Type B pancreatic cell (in vitro differentiated cells): ENCODE results near the gene SPECC1L. TPM values are rescaled to one million over a fixed set of nuclear protein-coding genes. Genes with fewer than 3 reads are reported as not detected.

Source experiments
- DNase-seq: peaks from one replicate; pipeline ENCODE4 v3.0.0; 2021; ENCODE audit warnings: mixed read lengths; ENCODE audit not compliant: unreplicated experiment; ENCODE audit errors: extremely low spot score
- H3K27ac Mint-ChIP-seq: 2 replicates; pipeline ENCODE4 v1.8.0; 2021; ENCODE audit warnings: mild to moderate bottlenecking, mixed read lengths
- H3K27me3 Mint-ChIP-seq: 2 replicates; pipeline ENCODE4 v1.8.0; 2021; ENCODE audit warnings: mixed read lengths
- H3K36me3 Mint-ChIP-seq: 2 replicates; pipeline ENCODE4 v1.8.0; 2021; ENCODE audit warnings: mixed read lengths
- H3K4me1 Mint-ChIP-seq: one replicate; pipeline ENCODE4 v1.8.0; 2021; ENCODE audit warnings: mixed read lengths; ENCODE audit not compliant: unreplicated experiment
- H3K4me3 Mint-ChIP-seq: 2 replicates; pipeline ENCODE4 v1.8.0; 2021; ENCODE audit warnings: mild to moderate bottlenecking, mixed read lengths
- H3K9me3 Mint-ChIP-seq: 2 replicates; pipeline ENCODE4 v1.8.0; 2021; ENCODE audit warnings: mixed read lengths
- total RNA-seq: library from RNA; stranded (reverse); gene quantifications from 2 replicates; pipeline ENCODE4 v1.2.1, GENCODE V29; 2021; ENCODE audit warnings: low replicate concordance
- TF ChIP-seq, protein P1 (sequence below): fragments of 200-600 bp; sonication (generic); conservative IDR thresholded peaks from 2 replicates; pipeline ENCODE4 v1.5.0; 2021; ENCODE audit warnings: antibody characterized with exemption, mild to moderate bottlenecking

SPECC1L gene
- total RNA-seq, 1 donor from 2014 or later: 89.0 TPM

DNA sequence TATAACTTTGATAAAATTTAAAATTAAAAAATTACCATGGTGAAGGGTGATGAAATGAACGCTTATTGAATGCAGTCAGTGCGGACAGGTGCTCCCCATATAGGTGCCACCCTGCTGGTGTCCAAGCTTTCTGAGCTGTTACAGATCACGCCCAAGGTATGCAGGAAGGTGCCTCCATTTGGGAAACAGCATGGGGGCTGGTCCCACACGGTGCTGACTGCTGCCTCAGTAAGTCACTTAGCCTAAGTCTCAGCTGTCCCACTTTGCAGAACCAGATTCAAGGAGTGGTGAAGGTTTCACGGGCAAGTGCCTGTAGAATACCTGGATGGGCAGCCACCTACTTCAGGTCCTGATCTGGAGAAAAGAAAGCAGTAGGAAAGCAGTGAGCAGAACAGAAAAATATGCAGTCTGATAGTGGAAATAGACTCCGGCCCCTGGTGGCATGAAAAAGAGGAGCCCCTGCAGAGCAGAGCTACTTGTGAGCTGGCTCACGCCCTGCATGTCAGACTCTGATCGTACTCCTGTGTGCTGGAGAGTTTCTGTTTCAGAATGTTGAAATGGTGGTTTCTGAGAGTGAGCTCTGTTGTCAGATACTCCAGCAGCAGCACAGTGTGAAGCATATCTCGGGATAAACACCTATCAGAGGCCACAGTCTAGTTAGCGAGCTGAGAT lies 189.9 kb downstream of the SPECC1L start:
- Mint-ChIP-seq H3K36me3 (no peaks in the 10 kb centered on the region), H3K27ac (peak overlapping the region; percentile 81), H3K9me3 (no peaks in the 10 kb centered on the region), H3K4me1 (peaks cover 17% of the 10 kb centered on the region), H3K27me3 (no peaks in the 10 kb centered on the region), H3K4me3 (peak overlapping the region; percentile 42)
- TF ChIP-seq, protein P1, sequence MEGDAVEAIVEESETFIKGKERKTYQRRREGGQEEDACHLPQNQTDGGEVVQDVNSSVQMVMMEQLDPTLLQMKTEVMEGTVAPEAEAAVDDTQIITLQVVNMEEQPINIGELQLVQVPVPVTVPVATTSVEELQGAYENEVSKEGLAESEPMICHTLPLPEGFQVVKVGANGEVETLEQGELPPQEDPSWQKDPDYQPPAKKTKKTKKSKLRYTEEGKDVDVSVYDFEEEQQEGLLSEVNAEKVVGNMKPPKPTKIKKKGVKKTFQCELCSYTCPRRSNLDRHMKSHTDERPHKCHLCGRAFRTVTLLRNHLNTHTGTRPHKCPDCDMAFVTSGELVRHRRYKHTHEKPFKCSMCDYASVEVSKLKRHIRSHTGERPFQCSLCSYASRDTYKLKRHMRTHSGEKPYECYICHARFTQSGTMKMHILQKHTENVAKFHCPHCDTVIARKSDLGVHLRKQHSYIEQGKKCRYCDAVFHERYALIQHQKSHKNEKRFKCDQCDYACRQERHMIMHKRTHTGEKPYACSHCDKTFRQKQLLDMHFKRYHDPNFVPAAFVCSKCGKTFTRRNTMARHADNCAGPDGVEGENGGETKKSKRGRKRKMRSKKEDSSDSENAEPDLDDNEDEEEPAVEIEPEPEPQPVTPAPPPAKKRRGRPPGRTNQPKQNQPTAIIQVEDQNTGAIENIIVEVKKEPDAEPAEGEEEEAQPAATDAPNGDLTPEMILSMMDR: peak; percentile 16
- no peak for DNase-seq

DNA sequence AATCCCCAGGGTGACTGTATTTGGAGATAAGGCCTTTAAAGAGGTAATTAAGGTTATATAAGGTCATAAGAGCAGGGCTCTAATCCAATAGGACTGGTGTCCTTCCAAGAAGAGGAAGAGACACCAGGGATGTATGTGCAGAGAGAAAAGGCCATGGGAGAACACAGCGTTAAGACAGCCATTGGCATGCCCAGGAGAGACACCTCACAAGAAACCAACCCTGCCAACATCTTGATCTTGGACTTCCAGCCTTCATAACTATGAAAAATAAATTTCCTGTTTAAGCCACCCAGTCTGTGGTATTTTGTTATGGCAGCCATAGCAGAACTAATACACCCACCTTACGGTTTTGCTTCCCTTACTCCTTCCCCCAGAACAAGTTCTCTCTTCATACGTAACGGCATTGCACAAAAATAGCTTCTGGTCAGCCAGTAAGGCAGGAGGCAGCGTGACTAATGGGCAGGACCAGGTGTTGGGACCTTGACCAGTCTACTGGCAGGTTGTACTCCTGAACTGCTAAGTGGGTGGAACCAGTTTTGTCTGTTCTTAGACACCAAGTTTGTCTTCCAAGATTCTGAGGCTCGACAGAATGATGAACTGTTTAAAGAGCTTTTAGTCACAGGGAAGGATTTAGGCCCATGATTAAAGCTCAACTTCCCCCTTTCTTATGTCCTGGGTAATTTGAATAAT lies 192.6 kb downstream of the SPECC1L start:
- Mint-ChIP-seq H3K4me3 (peak overlapping the region; percentile 55), H3K27me3 (no peaks in the 10 kb centered on the region), H3K36me3 (no peaks in the 10 kb centered on the region), H3K4me1 (peaks cover 37% of the 10 kb centered on the region), H3K27ac (peak overlapping the region; percentile 82), H3K9me3 (no peaks in the 10 kb centered on the region)
- DNase-seq: no peak
- TF ChIP-seq, protein P1: no peak

DNA sequence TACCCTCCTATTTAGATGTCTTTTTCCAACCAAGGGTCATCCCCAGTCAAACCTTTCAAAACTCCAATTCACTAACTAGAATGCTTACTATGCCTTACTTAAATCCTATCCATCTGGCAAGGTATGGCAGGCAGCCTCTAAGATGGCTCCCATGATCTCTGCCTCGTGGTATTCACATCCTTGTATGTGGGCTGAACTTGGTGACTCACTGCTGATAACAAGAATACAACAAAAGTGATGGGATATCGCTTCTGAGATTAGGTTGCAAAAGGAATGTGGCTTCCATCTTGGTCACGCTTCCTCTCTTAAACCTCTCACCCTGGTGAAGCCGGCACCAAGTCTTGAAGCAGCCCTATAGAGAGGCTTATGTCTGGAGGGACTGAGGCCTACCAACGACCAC lies 194.9 kb downstream of the SPECC1L start:
- H3K27ac Mint-ChIP-seq: peak overlapping the region; percentile 44
- no peaks in the 10 kb centered on the region for H3K9me3 Mint-ChIP-seq

DNA sequence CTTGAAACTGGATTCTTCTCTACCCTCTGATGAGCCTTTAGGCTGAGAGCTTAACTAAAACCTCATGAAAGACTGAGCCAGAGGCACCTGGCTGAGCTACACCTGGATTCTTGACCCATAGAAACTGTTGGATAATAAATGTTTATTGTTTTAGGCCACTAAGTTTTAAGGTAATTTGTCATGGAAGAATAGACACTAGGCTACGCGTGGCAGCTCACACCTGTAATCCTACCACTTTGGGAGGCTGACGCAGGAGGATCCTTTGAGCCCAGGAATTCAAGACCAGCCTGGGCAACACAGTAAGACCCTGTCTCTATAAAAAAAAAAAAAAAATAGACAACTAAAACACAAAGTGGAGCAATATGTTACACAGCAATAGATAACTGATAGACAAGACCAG lies 195.3 kb downstream of the SPECC1L start:
- H3K27ac Mint-ChIP-seq: peak overlapping the region; percentile 44
- no peak overlapping the region for H3K4me3 Mint-ChIP-seq

More for the DNA sequence above, 194.9 kb downstream of the SPECC1L start:
- Mint-ChIP-seq H3K4me1 (peaks cover 27% of the 10 kb centered on the region), H3K36me3 (no peaks in the 10 kb centered on the region), H3K4me3 (peak overlapping the region; percentile 23), H3K27me3 (no peaks in the 10 kb centered on the region)
- DNase-seq: no peak
- TF ChIP-seq, protein P1: no peak

DNA sequence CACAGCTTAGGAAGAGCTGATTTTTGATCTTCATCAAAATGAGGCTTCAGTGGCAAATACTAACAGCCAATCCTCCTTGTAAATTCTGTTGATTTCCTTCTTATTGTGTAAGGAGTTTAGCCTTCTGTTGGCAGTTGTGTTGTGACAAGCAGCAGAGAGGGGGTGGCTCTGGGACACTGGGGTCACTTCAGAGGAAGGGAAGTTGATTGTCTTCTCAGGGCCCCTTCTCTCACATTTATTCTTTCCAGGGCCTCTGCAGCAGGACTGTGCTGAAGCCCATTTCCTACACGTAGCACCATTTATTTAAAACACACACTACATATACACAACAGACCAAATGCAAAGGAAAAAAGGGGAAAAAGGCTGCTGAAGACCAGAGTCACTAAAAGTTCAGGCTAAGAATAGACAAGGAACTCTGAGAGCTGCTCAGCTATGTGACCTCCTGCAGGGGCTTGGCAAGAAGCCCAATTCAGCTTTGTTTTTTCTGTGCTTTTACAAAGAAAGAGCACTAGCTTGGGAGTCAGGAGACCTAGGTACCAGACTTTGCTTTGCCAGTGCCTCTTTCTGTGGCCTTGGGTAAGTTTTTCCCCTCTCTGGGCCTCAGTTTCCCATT lies 196.2 kb downstream of the SPECC1L start:
- peak overlapping the region; percentile 44 for H3K27ac Mint-ChIP-seq
- peak overlapping the region; percentile 61 for H3K4me3 Mint-ChIP-seq

More for the DNA sequence above, 195.3 kb downstream of the SPECC1L start:
- Mint-ChIP-seq H3K36me3 (no peaks in the 10 kb centered on the region), H3K4me1 (peaks cover 23% of the 10 kb centered on the region), H3K27me3 (no peaks in the 10 kb centered on the region), H3K9me3 (no peaks in the 10 kb centered on the region)
- TF ChIP-seq, protein P1: no peak
- DNase-seq: no peak

More for the DNA sequence above, 196.2 kb downstream of the SPECC1L start:
- no peaks in the 10 kb centered on the region for H3K27me3 Mint-ChIP-seq
- no peaks in the 10 kb centered on the region for H3K36me3 Mint-ChIP-seq
- TF ChIP-seq, protein P1: peak; percentile 15
- H3K4me1 Mint-ChIP-seq: peaks cover 22% of the 10 kb centered on the region
- H3K9me3 Mint-ChIP-seq: no peaks in the 10 kb centered on the region
- DNase-seq: no peak
